GM18873 (cell line): ENCODE measurements around the gene OR52E6.

Experiments used
- ATAC-seq: cut with Tn5 transposase; IDR thresholded peaks from one replicate; pipeline ENCODE4 v1.9.1; 2021; ENCODE audit warnings: mild to moderate bottlenecking, moderate library complexity, moderate number of reproducible peaks; ENCODE audit not compliant: unreplicated experiment, low FRiP score

The OR52E6 gene

DNA sequence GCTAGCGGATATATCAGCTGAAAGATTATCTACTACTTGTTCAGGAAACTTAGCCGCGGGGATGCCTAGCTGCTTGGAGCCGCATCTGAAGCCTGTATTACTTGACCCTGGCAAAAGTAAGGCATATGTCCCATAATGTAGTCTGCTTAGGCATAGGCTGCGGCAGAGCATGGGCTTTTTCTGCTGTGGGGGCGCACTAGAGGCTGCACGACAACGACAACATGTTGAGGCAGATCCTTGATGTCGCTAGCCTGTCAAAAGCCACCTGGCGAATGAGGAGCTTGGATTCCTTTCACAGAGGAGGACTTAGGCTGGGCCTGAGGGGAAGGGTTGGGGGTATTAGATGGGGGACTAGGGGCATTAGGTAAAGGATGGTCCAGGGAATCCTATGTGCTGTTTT lies 34.1 kb downstream of the OR52E6 start:
- no peak for ATAC-seq

DNA sequence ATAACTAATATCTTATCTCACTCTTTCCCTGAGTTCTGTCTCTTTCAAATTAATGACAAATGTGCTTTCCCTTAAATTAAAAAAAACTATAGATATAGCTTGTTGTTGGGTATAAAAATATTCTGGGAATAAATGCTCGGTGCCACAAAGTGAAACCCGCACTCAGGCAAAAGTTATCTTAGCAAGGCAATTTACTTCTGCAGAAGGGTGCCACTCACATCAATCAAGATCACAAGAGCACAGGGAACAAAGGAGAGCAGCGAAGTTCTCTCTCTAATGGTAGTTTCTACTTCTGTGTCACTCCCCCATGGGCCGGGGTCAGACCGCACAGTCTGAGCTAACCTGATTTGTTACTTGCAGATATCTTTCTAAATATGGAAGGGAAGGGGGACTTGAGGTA lies 37.7 kb downstream of the OR52E6 start:
- ATAC-seq, result no peak

DNA sequence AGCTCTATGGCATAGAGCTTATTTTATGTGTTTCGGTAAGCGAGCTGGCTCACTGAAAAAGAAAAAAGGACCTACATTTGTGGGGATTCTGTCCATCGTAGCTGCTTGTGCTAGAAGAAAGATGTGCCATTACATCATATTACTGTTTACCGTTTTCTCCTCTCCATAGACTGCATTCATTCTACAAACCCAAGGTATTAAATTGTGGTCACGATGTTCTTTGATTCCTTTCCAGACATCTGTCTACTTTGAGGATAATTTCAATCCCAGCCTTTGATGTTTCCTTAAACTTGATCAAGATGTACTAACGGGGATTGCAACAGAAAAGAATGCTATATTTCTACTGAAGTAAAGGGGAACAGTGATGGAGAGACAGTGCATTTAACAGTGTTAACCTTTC lies 45.2 kb downstream of the OR52E6 start:
- no peak for ATAC-seq

DNA sequence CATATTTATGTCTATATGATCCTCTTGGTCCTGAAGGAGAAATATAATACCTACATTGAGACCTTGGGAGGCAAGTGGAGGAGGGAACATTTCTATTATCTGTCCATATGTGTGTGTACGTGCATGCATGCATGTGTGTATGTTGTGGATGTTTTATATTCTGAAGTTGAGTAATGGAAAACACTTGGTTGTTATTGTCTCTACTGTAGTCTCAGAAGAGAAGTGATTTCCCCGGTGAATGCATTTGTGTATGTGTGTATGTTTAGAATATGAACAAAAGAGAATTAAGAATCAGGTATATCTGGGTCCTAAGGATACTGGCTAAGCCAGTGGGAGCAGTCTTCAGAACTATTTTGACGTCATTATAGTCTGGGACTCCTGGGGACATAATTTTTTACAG lies 50.5 kb downstream of the OR52E6 start, which contains the start of gene OR52N1:
OR52N1 (minus strand) TSS at position 101 of the 400 bp plus-strand sequence. CDS start 2,449 bp downstream, outside the sequence.
- ATAC-seq, result no peak
